T-helper 9 cell (primary cell): Measurements from ENCODE around the gene MUC2.

Experiments used
- DNase-seq: peaks from one replicate; pipeline ENCODE4 v3.0.0-alpha.2; 2020
- total RNA-seq, 2 donors: gene quantifications; one replicate each; lab custom pipeline; 2026; lab: John Stamatoyannopoulos, UW

Gene MUC2
- total RNA-seq, result 0 reads per million in 2 donors

GRCh38 chr11:1074244-1075221 lies at the start of gene MUC2:
MUC2 (plus strand) TSS chr11:1074874.
- no peak for DNase-seq

GRCh38 chr11:1025410-1026162 lies 49.1 kb upstream of the MUC2 start:
- no peak for DNase-seq

GRCh38 chr11:1026163-1026450 lies 48.6 kb upstream of the MUC2 start:
- no peak for DNase-seq

DNA sequence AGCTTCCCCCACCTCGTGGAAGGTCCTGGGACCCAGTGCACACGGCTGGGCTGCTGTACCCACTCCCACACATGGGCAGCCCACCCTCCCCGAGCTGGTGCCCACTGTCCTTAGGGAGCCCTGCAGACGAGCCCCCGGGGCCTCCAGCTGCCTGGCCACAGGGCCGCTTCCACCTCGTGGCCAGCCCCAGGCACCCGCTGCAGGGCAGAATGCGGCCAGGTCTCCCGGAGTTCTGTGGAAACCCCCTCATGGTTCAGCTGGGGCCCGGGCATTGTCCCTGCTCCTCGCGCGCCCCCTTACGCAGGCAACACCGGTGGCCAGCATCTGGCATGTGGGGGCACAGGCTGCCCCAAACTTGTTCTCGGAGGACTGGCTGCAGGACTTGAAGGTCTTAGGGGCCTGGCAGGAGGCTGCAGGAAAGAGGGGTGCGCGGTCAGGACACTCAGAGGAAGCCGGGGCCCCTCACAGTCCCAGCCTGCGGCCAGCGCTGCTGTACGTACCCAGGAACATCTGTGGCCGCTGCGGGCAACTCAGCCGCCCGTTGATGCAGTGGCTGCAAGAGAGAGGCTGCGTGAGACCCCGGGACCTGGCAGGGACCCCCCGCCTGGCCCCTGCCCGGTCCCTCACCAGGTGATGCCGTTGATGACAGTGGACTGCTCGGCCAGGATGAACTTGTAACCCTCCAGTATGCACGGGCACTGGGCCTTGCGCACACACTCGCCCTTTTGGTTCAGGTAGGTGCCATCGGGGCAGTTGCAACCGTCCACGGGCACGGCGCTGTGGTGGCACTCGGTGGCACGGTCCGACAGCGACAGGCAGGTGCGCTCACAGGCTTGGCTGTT lies 47.8 kb upstream of the MUC2 start:
- no peak for DNase-seq

GRCh38 chr11:1027483-1028290 lies 47.0 kb upstream of the MUC2 start:
- no peak for DNase-seq

DNA sequence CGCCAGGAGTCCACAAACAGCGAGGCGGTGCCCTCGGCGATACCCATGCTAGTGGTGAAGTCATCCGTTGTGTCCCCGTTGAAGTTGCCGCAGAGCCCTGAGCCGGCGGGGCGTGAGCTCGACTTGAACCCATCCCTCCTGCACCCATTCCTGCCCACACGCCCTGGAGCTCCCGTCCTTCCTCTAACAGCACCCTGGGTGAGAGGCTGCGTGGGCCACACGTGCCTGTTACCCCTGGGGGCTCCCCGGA lies 46.5 kb upstream of the MUC2 start:
- no peak for DNase-seq

DNA sequence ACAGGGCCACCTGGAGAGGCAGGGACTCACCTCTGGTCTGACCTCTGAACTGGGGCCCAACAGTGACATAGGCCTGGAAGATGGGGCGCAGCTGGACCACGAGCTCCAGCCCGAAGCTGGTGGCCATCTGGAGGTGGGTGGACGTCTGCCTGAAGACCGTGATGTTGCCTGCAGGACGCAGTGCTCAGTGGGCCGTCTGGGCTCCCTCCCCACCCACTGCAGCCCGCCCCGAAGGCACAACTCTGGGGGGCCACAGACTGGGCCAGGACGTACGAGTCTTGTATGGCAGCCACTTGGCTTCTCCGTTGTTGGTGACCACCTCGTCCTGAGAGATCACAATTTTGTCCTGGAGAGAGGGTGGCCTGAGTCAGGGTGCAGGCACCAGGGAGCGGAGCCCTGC lies 46.1 kb upstream of the MUC2 start:
- no peak for DNase-seq

GRCh38 chr11:1029051-1029450 lies 45.6 kb upstream of the MUC2 start:
- no peak for DNase-seq

DNA sequence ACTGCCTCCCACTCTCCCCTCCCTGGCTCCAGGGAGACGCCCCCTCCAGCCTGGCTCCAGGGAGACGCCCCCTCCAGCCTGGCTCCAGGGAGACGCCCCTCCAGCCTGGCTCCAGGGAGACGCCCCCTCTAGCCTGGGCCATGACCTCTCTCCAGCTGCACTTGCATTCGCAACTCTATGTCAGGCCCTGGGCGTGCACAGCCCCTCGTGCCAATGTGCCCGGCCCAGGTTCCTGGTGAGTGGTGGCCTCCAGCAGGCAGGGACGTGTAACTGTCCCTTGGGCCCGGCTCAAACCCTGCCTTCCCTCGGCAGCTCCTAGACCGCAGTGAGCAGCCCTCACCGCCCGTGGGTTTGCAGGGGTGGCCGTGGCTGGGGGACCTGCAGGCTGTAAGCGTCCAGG lies 45.0 kb upstream of the MUC2 start:
- no peak for DNase-seq

GRCh38 chr11:1030086-1030485 lies 44.6 kb upstream of the MUC2 start:
- no peak for DNase-seq

DNA sequence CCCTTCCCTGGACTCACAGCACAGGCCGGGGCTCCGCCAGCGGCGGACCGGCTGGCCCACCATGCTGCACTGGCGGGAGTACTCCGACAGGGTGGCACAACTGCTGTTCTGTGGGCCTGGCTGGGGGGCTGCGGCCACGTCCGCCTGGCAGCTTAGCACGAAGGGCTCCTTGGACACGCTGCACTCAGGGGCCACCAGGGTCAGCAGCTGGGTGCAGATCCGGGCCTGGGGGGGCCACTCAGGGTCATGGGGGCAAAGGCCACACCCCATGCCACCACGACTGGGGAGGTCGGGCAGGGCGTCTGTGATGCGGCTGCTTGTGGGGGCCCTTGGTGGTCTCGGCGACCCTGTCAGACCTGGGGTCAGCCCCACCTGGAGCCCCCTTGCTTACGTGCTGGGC lies 44.1 kb upstream of the MUC2 start:
- DNase-seq, result no peak

GRCh38 chr11:1031121-1031899 lies 43.4 kb upstream of the MUC2 start:
- DNase-seq, result no peak

DNA sequence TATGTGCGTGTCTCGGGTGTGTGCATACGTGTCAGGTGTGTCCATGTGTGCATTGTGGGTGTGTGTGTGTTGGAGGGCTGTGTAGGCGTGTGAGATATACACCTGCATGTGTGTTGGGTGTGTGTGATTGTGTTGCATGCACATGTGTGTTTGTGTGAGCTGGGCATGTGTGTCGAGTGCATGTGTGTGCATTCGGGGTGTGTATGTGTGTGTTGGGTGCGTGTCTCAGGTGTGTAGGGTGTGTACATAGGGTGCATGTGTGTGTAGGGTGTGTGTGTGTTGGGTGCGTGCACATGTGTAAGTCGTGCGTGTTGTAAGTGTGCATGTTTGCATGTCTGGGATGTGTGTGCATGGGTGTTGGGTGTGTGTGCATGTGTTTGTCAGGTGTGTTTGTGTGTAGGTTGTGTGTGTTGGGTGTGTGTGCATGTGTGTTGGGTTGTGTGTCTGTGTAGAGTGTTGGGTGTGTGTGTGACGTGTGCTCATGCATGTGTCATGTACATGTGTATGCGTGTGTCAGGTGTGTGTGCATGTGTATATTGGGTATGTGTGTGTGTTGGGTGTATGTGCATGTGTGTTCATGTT lies 42.3 kb upstream of the MUC2 start:
- no peak for DNase-seq

DNA sequence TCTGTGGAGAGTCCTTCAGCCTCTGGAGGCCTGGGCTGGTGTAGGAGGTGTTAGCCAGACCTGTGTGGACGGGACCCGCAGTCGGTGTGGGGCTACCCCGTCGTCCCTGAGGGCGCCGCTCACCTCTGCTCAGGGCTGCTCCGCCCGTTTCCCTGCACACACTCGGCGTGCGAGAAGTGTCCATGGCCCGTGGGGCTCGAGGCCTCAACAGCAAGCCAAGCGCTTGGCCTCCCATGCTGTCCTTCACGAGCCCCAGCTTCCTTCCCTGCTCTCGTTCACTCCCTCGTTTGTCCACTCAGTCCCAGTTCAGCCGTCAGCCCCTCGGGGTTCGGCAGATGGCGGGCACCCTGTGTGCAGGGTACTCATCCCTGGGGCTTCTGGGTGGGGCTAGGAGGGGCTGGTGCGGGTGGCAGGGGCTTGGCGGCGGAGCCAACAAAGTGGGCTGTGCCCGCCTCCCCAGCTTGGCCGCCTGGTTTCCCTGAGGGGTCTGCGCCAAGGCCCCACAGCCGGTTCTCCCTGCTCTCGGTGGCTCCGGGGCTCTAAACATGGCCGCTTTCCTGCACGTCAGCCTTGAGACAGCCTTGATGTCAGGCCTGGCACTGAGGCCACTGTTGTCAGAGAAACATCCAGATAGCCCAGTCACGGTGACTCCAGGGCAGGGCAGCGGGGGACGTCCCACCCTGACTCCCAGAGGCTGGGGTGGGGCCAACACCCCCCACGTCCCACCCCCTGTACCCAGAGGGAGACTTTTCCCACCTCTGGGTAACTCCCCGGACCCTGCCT lies 41.5 kb upstream of the MUC2 start:
- no peak for DNase-seq

- no peak for DNase-seq
Measured at GRCh38 chr11:1034001-1034400, 40.7 kb upstream of the MUC2 start.

DNA sequence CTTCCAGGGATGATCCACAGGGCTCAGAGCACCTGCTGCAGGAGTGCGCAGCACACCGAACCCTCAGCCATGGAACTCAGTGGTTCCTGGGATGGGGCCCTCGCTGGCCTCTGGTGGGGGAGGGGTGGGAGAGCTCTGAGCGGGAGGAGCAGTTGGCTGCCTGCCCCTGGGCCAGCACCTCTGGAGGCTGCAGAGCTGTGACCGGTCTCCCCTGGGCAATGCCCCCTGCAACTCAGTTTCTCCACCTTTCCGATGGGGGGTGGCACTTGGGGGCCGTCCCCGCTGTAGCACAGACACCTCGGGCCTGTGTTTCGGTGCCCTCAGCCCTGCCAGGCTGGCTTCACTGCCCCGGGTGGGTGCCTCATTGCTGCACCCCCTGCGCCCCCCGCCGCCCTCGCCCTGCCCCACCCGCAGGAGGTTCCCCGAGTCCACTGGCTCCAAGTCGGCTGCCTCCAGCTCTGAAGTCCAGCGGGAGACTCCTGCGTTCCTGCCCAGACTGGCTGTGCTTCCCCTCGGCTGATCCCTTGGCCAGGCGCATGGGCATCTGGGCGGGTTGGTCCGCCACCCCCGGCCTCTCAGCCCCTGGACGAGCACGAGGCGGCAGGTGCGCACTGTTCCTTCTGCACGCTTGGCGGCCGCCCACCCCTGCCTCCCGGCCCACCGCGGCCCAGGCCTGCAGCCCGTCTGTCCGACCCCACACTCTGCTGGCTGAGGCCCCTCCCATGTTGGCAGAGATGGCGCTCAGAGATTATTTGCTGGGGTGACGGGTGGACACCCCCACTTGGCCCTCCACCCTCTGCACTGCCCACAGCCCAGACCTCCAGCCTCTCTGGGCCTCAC lies 40.0 kb upstream of the MUC2 start:
- DNase-seq, result no peak

GRCh38 chr11:1035577-1036283 lies 38.9 kb upstream of the MUC2 start:
- DNase-seq, result no peak

DNA sequence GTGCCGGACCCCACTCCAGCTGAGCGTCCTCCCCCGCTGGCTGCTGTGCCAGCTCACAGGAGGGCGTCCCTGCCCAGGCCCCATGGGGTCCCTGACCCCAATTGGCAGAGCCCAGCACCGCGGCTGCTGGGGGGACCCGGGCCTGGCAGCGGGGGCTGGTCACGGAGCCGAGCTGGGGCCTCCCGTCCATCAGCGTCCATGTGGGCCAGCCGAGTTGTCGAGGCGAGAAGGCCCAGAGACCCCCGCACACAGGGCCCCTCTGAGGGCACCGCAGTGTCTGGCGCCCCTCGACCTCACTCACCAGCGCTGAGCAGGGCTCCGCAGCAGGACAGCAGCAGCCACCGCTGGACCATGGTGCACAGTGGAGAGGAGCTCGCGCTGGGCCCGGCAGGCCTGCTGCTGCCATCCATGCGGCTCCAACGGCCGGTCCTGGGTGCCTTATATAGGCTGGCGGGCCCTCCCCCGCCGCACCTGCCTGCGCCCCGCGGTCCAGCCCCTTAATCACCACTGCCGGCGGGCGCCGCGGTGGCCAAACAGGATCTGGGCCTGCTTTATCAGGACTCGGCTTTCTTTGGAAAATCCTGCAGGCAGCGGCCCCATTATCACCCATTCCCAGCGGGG lies 38.3 kb upstream of the MUC2 start, which contains the start of gene MUC6:
MUC6 (minus strand) TSS at position 416 of the 621 bp plus-strand sequence; CDS start at position 353, 63 bp downstream.
- no peak for DNase-seq
